Activated CD4-positive, alpha-beta T cell treated with anti-CD3 and anti-CD28 coated beads, Interleukin-2, amount 50 U/mL, for 24 hours (primary cell): ENCODE data around the gene TAB2.

Source experiments
- DNase-seq, 2 donors: peaks; one replicate each; pipeline ENCODE4 v3.0.0-alpha.2; 2020; ENCODE audit warnings: low read depth in 1 of 2, low spot score in 1 of 2

Gene TAB2

GRCh38 chr6:149311293-149311692 is 6.2 kb upstream of the TAB2 start:
- no peak for DNase-seq

GRCh38 chr6:149311766-149312165 is 5.7 kb upstream of the TAB2 start:
- no peak for DNase-seq

GRCh38 chr6:149313070-149313469 is 4.4 kb upstream of the TAB2 start:
- DNase-seq: no peak

- no peak for DNase-seq
Measured at GRCh38 chr6:149313861-149314260, 3.7 kb upstream of the TAB2 start.

GRCh38 chr6:149314325-149314905 is 3.1 kb upstream of the TAB2 start:
- DNase-seq: no peak

GRCh38 chr6:149316108-149316727 is 1.3 kb upstream of the TAB2 start:
- no peak for DNase-seq

- peak; percentile 70 to 80 for DNase-seq
Measured at GRCh38 chr6:149316740-149317643, 520 bp upstream of the TAB2 start.

- peak in 1 of 2 donors; percentile 24 for DNase-seq
Measured at GRCh38 chr6:149318581-149319286, 1.2 kb downstream of the TAB2 start.

GRCh38 chr6:149319422-149319821 is 1.9 kb downstream of the TAB2 start:
- DNase-seq: no peak

GRCh38 chr6:149320016-149320415 is 2.5 kb downstream of the TAB2 start:
- DNase-seq: peak in 1 of 2 donors; percentile 16

- DNase-seq: no peak
Measured at GRCh38 chr6:149320796-149321195, 3.3 kb downstream of the TAB2 start.

- no peak for DNase-seq
Measured at GRCh38 chr6:149323353-149323752, 5.8 kb downstream of the TAB2 start.

- DNase-seq: no peak
Measured at GRCh38 chr6:149323925-149324324, 6.4 kb downstream of the TAB2 start.

GRCh38 chr6:149324428-149324827 is 6.9 kb downstream of the TAB2 start:
- no peak for DNase-seq

GRCh38 chr6:149325648-149326236 is 8.2 kb downstream of the TAB2 start:
- no peak for DNase-seq

- DNase-seq: no peak
Measured at GRCh38 chr6:149327638-149328037, 10.1 kb downstream of the TAB2 start.

- no peak for DNase-seq
Measured at GRCh38 chr6:149328083-149328482, 10.6 kb downstream of the TAB2 start.

- DNase-seq: no peak
Measured at GRCh38 chr6:149329529-149329928, 12.0 kb downstream of the TAB2 start.

GRCh38 chr6:149330133-149330532 is 12.6 kb downstream of the TAB2 start:
- no peak for DNase-seq

GRCh38 chr6:149331043-149331807 is 13.7 kb downstream of the TAB2 start:
- DNase-seq: no peak
